CD4-positive, alpha-beta T cell treated with Interleukin-2 at 100 ng/mL for 4 hours (primary cell): Measurements from ENCODE around the gene IRS1.

Experiments used
- DNase-seq: peaks from one replicate; pipeline ENCODE4 v3.0.0-alpha.2; 2020; ENCODE audit warnings: low spot score

Gene IRS1

DNA sequence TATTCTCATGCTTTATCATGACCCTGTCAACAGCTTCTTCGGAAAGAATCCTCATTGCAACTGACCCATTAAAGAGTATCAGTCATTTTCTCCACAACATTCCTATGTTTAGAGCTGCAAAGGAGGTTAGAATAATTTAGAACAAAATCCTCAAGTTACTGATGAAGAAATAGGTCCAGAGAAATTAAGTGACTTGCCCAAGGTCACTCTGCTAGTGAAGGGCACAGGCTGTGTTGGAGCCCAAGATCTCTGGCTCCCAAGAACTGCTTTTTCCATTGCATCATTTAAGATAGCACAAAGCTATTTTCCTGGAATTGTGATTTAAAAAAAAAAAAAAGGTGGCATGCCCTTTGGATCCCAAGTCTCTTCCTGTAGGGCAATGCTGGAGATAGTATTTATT is 9.6 kb downstream of the IRS1 start:
- no peak for DNase-seq

DNA sequence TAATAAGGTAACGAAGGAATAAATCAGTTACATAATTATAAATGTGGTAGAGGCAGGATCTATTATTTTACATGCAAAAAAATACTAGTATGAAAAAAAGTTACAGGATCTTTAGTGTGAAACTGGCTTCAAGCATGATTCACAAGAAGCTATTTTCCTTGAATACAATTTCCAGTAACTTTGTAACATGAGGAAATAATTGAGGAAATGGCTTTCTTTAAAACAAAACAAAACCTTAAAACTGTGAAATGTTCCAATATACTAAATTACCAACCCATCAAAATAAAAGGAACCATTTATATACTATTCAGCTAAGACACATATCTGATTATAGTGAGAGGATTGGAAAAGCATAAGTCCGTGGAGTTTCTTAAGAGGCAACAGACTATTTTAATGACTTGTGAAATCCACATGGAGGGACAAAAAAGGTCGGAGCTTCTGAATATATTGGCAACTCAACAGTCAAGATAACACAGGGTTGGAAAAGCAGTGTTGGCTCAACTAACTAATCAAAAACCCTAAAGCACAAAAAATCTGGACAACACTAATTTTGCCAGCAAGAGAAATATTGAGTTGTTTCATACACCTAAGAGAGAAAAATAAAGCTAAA is 10.6 kb downstream of the IRS1 start:
- no peak for DNase-seq

DNA sequence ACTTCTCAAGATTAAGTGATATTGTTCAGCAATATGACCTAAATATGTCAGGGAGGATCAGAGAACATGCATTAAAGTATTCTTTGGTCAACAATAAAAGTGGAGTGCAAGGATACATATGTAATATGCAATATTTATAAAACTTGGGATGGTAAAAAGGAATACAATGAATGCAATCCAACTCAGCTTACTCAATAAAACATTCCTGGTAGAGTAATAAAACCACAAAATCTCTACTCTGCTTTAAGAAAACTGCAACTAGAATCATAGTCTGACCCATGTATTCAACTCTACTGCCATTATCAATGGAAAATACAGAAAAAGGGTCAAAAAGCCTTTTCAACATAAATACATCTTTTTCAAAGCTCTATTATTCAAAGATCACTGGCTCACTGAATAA is 11.6 kb downstream of the IRS1 start:
- no peak for DNase-seq

DNA sequence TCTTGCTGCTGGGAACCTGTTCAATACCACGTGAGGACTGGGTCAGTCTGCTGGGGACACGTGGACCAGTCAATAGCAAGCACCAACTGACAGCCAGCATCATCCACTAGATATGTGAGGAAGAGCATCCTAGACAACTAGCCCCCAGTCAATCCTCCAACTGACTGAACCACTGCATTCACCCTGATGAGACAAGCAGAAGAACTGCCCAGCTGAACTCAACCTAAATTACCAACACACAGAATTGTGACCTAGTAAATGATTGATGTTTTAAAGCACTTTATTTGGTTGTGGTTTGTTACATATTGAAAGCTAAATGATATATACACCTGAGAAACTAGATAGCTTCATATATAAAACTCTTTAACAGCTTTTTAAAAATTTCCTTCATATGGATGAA is 15.7 kb downstream of the IRS1 start:
- no peak for DNase-seq

DNA sequence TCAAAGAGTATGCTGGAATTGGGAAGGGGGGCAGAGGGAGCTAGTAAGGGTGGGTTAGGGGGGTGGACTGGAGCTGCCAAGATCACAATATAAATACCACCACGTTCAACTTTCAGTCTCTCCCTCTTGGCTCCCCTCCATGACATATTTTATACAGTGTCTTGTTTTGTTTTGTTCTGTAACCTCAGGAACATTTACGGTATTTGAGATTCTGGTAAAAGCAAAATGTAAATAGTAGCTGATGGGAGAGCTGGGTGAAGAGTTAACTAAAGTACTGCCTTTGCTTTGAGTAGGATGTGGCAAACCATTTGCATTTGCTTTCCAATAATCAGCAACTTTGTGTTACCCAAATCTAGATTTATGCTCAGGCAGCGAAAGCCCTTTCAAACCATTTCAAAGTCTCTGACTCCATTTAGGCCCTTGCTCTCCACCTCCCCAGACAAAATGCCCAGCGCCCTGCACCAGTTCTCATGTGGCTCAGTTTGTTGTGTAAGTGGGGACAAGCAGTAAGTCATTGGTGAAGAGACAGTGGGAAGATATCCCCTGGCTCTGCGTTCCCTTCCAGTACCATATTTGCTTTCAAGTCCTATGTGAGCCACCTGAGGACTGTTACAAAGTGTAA is 17.4 kb downstream of the IRS1 start:
- DNase-seq = no peak

DNA sequence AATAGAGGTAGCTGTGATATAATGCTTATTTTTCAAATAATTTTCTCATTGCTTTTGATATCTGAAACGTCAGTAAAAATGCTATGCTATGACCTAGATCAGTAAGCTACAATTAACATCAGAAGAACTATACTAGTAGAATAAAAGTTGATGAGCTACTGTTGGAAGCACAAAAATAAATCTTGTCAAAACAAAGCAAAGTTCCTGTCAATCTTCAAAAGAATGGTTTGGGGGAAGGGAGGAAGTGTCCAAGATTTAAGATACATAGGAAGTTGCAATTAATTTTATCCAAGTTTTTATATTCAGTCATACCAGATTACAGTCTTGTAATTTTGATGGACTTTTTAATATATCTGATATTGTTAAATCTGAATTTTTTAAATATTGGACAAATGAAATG is 19.2 kb downstream of the IRS1 start:
- DNase-seq = no peak

DNA sequence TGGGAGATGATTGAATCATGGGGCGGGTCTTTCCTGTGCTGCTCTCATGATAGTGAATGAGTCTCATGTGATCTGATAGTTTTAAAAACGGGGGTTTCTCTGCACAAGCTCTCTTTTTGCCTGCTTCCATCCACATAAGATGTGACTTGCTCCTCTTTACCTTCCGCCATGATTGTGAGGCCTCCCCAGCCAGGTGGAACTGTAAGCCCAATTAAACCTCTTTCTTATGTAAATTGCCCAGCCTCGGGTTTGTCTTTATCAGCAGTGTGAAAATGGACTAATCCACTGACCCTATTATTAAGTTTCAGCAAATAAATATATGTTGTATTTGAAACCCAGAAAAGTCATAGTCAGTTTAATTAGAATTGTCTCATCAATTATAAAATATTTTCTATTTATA is 22.0 kb downstream of the IRS1 start:
- no peak for DNase-seq

DNA sequence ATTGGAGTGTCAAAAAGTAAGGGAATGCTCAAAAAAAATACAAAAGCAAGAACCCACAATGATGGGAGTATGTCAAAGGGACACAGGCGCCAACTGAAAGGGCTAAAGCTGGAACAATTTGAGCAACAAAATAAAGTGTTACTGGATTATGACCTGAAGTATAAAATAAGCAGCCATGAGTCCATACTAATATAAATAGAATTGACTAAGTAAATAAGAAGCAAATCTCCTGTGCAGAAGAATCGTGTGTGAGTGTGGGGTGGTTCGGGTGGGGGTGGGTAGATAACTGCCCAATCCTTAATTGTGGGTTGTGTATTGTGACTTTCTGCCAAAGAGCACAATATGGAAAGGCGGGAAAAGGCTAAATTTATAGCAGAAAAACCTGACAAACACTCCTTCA is 23.5 kb downstream of the IRS1 start:
- no peak for DNase-seq

DNA sequence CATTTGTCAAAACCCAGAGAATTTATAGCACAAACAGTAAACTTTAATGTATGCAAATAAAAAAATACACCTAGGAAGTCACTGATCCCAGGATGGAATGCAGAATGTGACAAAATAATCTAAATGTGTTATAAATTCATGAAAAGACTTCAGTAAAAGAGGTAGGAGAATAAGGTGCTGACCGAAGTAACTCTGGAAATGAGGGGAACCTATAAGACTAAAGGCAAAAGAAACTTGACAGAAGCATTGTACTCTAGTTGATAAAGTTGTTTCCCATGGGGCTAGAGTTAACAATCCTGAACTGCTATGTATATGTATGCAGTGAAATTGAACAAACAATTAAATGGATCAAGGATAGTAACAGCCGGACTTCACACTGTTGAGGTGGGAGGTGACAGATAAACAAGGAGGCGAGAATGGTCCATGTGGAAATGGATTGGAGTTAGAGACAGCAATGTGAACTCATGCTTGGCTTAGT is 24.5 kb downstream of the IRS1 start:
- no peak for DNase-seq

DNA sequence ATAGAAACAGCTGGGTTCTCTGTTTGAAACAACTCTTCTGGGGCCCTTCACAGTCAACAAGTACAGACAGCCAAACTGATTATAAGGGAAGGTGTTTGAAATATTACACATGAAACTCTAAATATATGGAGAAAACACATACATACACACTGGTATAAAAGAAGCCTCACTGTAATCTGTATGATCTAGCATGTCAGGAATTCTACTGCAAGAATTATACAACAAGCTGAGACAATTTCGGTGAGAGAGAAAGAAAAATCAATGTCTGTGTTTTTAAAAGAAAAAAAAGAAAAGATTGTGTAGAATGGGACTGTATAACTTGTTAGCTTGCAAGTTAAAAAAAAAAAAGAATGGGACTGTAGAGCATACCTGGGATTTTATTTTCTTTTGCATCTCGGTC is 26.3 kb downstream of the IRS1 start:
- no peak for DNase-seq

DNA sequence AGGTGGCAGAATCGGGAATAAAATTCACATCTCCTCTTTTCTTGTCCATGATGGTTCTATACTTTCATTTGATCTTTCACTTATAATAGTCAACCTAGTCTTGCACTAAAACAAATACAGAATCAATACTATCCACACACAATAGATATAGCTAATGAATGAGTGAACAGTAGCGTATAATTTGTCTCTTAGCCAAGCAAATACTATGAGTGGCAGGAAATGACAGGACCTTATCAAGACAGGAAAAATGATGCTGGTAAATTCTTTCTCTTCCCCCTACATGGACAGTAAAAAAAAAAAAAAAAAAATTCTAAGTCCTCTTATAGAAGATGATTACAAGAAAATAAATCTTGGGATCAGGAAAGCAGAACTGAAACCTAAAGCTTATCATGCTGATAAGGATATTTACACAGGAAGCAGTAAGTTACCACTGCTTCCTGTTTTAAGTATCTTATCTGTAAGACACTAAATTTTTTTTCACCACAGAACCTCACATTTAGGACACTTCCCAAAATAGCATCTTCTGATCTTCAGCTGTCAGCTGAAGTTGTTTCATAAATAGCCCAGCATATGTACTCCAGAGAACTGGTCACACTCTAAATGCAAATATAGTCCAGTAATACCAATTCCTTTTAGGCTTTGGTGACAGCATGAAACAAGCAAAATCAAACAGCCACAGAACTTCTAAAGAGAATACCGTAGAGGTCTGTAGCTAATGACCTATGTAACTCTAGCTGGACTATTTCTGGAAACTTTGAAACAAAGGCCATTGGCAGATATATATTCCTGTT is 27.0 kb downstream of the IRS1 start:
- peak; percentile 20 for DNase-seq

DNA sequence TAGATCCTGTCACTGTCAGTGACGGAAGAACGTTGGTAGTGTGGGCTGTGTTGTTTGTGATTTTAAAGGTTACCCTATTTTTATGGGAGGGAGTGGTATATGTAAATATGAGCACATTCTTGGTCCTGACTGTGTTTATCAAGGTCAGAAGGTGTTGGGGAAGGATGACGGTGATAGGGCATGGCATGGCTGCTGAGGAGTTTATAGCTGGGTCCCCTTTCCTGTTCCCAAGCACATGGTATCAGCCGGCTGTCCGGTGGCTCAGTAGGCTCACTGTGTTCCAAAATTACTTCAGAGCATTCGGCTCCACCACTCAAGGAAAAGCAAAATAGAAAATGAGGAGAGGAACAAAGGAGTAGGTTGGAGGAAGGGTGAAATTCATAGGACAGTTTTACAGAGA is 28.6 kb downstream of the IRS1 start:
- no peak for DNase-seq

DNA sequence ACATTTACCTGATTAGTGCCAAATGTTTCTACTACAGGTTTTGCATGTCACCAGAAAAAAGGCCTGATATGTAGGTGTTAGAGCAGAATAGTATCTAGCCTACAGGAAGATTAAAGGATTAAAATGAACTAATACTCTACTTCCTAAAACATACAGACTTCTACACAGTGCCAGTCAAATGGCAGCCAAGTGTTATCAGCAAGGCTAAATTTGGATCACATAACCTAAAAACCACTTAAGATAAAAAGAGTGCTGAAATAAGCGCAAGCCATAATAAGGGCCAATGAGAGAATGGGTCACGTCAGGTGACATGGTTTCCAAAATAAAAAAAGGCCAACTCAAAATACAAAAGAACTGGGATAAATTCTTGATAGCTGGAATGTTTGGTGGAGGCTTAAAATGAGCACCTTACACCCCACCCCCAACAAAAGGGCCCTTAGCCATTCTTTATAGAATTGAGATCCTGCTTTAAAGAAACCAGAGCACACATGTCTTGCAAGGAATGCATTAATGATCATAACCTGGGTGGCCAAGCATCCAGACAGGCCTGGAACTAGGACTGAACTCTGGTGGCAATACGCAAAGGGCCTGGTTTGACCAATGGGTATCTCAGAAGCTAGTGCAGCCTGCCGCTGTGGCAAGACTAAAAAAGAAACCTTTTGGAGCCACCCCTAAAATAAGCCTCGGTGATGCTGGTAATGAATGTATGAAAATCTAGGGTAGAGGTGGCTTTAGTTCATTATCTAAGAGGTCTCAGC is 32.4 kb downstream of the IRS1 start:
- DNase-seq = no peak

DNA sequence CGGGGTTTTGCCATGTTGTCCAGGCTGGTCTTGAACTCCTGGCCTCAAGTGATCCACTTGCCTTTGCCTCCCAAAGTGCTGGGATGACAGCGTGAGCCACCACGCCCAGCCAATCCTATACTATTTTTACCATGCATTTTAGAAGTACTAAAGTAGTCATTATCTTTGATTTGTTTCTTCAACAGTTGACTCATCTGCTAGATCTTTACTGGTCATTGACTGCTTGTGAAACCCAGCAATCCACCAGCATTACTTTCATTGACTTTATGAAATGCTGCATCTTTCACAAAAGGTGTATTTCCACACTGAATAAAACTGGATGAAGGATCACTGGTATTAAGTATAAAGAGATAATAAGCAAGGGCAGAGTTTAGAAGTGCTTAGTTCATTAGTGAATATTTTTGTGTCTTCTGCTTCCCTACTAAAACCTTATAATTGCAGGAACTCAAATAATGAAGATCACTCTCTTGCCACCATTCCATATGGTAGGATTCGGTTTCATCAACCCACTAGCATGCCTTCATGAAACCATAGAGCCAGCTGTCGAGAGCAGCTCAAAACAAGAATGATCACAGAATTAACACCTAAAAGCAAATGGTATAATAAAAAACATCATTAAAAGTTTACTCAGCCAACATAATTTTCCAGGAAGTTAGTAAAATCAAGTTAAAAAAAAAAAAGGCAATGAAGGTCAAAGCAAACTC is 33.1 kb downstream of the IRS1 start:
- no peak for DNase-seq

DNA sequence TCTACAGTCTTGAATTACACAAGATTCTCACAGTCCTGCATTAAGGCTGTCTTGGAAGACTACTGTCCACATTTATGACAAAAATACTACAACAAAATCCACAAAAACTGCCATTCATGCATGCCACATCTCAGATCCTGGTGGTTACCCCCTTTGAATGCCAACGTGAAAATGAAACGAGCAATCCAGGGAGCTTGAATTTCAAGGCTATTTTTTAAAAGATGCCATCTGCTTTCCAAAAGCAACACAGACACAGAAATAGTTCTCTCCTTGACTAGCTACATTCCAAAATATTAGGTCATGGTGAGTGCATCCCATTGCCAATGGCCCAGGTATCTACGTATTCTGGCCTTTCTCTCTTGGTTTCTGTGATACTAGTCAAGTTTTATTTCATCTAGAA is 36.3 kb downstream of the IRS1 start:
- no peak for DNase-seq

DNA sequence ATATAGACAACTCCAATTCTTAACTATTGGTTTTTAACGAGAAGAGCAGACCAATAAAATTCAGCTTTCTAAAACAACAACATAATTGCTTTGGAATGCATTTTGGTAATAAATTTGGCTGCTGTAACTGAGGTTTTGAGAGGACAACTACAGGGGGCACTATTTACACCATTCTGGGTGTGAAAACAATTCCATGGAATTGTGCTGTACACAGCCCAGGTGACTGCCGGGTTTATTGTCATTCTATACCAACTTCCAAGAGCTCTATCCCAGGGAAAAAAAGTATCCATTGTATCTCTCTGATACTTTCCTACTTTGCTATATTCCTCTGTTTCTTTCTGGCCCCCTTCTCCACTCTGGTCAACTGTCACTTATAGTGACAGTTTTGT is 38.4 kb downstream of the IRS1 start:
- DNase-seq = no peak

DNA sequence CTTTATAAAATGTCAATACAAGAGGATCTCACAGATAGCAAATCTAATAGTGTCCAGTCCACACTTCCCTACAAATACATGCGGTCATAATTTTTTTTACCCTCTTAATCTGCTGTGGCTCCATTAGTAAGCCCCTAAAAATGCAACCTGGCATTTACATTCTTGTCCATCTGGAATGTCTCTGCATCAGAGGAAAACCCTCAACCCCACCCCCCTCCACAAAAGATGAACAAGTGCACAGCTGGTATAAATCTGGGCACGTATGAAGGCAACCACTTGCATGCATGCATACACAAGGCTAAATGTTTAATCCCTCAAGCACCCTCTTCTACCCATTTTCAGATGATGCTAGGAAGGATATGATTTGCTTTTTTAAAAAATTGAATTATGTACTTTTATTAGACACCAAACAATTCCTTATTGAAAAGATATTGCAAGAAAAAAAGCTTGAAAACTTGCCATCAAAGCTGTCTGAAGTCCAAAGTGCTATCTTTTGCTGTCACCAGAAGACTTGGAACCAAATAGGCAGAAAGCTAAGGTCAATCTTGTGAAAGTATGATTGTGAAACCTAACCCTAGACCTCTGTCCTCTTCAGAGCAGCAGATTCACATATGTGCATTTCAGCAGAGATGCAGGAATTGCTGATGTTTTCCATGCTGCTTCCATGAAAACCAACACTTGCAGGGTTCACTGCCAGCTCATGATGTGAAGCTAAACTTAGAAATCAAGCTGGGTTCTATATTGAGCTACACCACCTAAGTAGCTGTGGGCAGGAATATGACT is 39.0 kb downstream of the IRS1 start:
- no peak for DNase-seq

DNA sequence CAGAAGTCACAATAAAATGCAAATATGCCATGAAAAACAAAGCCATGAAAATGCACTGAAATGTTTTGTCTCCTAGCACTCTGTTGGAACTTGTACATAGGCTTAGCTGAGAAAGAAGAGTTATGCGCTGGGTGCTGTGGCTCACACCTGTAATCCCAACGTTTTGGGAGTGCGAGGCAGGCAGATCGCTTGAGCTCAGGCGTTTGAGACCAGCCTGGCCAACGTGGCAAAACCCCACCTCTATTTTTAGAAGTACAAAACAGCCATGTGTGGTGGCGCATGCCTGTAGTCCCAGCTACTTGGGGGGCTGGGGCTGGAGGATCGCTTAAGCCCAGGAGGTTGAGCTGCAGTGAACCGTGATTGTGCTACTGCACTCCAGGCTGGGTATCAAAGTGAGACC is 39.9 kb downstream of the IRS1 start:
- DNase-seq = no peak

DNA sequence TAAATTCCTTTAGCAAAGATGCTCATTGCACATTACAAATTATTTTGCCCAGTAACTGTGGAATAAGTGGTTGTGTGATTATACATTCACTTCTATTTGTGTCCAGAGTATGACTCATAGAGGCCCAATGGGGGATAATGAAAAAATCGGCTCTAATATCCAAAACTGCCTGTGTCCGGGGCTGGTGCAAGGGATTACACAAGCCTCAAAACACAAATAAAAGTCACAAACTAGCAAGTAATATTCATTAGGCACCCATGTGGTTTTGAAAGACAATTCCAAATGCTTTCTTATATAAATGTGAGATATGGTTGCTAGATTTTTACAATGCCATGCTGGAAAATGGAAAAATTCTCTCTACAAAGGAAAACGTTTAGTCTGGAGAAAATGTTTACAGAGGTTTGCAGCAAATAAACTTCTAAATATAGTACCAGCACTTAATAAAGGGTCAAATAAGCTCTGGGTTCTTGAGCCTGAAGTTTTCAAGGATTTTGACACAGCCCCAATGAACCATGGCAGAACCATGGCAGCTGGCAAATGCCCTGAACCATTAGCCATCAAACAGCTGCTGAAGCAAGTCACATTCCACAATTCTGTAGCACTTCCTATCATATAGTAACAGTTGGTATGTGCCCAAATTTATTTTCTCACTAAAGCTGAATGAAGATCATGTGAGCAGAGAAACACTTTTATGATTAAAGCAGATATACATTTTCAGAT is 40.5 kb downstream of the IRS1 start:
- DNase-seq = no peak

DNA sequence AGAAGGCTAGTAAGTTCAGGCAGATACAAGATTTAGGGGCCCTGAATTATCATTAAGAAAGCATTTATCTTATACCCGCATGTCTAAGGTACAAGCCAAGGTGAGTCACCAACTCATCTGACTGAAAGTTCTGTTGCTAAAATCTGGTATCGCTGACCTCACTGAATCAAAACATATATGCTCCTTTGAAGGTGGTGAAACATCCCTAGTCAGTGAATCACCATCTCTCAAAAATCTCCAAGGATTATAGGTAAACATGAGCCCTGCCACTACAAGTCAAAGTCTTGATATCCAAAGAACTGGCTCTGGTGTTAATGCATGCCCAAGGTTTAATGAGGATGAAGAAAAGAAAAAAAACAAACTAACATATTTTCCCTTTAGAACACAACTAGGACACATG is 43.5 kb downstream of the IRS1 start:
- no peak for DNase-seq

DNA sequence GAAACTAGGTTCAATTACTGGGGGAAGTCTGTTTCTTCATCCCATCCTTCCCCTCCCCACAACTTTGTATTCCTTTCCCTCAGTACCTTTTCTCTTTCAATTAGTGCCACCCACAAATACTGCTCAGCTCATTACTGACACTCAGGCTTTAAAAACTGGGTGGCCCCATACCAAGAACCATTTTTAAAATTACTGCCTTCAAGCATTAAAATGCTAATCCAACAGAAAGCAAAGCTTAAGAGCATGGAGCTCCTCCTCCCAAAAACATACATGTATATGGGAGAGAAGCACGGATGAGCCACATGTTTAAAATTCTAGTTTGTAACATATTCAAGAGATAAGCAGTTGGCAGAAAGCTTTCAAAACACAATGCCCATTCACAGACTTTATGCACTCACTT is 44.0 kb downstream of the IRS1 start:
- DNase-seq = no peak
